GM18499 (cell line): ENCODE measurements around the gene SLC6A16.

Experiments
- ATAC-seq: cut with Tn5 transposase; IDR thresholded peaks from one replicate; pipeline ENCODE4 v1.9.1; 2021; ENCODE audit warnings: moderate number of reproducible peaks; ENCODE audit not compliant: insufficient read depth, unreplicated experiment

The SLC6A16 gene

DNA sequence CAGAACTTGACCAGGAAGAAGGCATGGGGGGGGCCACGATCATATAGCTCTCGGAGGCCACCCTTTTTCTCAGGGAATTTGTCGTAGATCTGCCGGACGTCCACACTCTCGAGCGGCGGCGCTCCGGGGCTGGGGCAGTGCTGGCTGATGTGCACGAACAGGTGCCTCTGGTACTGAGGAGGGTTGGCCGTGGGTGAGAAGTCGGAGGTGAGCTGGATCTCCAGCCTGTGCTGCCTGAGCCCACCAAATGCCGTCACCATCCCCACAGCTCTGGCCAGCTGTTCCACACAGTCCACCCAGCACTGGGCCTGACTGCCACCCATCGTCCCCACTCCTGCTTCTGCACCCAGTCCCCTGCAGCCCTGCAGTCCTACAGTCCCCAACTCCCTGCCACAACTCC lies 22.2 kb upstream of the SLC6A16 start:
- ATAC-seq, result no peak

DNA sequence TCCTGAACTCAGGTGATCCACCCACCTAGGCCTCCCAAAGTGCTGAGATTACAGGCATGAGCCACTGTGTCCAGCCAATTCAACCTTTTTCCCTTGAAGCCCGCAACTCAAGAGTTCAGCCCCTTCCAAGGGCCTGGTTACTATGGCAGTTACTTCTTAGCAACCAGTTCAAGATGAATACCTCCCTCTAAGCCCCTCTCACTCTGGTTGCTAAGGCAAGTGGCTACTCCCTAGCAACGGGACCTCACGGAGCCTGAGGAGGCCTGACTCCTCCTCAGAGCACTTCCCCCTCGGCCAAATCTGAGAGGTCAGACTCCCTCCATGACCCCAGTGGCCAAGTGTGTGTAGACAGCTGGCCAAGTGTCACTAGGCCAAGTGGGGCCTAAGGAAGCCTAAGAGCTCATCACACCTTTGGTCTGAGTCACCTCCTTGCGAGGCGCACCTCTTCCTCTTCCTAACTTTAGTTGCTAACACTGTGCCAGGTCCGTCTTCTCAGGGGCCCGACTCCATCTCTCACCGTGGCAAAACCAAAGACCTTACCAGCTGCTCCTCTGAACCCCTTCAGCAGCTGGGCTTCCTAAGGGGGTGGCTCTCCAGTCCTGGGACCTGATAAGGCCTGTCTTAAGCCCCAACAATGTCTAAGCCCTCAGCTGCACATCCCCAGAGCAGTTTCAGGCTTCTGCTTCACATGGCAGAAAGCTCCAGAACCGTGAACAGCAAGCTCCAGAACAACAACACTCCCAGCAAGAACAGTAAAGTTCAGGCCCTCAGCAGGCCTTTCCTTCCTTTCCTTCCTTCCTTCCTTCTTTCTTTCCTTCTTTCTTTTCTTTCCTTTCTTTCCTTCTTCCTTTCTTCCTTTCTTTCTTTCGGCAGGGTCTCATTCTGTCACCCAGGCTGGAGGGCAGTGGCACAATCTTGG lies 19.8 kb upstream of the SLC6A16 start:
- no peak for ATAC-seq

DNA sequence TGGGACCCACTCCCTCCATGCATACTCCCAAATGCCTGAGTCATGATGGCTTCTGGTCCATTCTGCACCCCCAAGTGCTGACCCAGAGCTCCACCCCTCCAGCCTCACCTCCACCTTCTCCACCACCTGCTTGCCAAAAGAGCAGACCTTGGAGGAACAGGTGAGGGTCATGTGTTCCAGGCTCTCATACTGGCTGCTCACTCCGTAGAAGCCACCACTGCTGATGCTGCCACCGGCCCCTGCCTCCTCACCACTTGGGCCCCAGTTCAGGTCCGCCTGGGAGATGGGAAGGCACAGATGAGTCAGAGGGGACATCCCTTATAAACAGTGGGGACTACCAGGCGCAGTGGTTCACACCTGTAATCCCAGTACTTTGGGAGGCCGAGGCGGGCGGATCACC lies 18.1 kb upstream of the SLC6A16 start:
- no peak for ATAC-seq

DNA sequence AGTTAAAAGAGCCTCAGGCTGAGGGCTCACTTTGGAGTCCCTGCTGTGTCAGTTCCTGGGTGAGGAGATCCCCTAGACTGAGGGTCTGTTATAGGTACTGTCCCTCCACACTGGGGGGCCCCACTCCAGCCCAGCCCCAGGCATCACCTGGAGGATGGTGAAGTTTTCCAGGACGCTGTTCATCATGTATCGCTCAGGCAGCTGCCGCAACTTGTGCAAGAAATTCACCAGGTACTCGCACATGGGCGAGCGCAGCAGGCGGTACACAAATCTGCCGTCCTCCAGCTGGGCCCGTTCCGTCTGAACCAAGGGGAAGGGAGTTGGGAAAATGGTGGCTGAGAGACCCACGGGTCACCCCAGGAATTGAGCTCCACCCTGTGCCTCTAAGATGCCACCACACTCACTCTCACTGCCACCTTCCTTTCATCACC lies 17.3 kb upstream of the SLC6A16 start:
- ATAC-seq, result no peak

DNA sequence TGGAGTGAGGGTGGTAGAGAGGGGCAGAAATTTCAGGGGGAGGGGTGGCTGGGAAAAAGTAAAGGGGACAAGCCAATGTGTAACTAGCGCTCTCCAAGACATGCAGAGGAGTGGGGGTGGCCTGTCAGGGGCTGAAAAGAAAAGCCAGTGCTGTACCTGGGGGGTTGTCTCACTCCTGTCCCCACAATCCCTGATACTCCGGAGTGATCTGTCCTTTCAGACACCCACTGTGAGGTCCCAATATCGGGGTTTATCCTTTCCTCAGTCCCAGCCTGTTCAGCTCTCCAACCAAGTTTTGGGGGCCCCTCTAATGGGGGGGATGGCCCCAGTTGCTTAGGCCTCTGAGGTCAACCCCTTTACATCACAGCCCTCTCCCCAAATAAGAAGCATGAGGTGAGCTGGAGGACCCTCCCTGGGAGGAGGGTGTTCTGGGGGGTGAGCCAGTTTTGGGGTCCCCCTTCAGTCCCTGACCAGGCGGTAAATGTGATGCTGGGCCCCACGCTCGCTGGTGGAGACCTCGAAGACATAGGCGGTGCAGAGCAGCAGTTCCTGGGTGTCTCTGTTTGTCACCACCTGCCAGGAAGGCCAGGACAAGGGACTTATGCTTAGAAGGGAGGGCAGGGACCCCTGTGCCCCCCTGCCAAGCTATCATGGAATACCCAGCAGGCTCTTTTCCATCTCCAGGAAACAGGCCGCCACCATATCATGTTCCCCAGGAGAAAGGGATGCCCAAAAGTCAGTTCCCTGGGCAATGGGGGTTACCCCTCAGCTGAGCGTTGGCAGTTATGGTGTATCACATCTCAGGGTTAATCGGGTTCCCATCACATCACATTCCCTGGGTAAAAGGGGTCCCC lies 16.1 kb upstream of the SLC6A16 start:
- ATAC-seq, result no peak

DNA sequence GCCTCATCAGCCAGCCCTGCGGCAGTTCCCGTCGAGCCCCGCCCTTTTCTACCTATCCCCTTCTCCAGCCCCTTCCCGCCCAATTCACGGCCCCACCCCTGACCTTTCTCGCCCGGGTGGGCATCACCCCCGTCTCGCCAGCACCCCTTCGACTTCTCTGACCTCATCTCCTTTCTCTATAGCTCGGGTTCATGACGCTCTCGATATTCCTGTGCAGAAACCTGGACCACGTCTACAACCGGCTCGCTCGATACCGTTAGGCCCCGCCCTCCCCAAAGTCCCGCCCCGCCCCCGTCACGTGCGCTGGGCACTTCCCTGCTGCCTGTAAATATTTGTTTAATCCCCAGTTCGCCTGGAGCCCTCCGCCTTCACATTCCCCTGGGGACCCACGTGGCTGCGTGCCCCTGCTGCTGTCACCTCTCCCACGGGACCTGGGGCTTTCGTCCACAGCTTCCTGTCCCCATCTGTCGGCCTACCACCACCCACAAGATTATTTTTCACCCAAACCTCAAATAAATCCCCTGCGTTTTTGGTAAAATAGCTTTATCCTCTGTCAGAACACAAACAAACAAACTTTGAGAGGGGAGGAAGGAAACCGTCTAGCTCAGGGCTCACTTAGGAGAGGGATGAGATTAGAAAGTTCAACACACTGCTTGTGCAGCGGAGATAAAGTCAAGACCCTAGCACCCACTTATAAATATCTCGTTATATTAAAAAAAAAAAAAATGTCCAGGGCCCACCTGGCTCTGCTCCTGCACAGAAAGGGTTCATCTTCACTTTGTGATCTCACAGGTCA lies 15.3 kb upstream of the SLC6A16 start:
- peak; percentile 48 for ATAC-seq

DNA sequence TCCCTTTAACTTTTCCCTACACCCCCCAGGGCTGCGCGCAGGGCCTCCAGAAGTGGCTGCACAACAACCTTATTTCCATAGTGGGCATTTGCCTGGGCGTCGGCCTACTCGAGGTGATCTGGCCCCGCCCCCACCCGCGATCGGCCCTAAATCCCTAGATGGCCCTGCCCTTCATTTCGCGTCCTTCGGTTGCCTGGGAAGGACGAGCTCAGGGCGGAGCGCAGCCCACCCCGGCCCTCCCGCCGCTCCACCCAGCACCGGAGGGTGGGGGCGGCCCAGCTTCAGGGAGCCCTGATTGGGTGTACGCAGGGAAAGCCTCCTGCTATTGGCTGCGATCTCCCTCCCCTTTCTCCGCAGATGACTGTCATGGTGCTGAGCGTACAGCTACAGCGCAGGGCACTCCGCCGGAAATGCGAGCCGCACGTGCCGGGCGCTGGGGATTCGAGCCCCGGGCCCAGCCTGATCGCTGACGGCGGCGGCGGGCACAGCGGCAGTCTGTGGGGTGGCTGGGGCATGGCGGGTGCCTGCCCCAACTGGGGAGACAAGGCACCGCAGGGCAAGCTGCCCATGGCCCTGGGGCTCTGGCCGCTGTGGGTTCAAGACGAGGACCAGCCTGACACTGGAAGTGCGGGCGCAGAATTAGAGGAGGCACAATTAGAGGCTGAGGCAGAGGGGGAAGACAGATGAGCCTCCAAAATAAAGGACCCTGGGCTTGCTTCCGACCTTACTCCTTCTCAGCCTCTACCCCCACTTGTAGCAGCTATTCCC lies 14.5 kb upstream of the SLC6A16 start:
- ATAC-seq, result no peak

DNA sequence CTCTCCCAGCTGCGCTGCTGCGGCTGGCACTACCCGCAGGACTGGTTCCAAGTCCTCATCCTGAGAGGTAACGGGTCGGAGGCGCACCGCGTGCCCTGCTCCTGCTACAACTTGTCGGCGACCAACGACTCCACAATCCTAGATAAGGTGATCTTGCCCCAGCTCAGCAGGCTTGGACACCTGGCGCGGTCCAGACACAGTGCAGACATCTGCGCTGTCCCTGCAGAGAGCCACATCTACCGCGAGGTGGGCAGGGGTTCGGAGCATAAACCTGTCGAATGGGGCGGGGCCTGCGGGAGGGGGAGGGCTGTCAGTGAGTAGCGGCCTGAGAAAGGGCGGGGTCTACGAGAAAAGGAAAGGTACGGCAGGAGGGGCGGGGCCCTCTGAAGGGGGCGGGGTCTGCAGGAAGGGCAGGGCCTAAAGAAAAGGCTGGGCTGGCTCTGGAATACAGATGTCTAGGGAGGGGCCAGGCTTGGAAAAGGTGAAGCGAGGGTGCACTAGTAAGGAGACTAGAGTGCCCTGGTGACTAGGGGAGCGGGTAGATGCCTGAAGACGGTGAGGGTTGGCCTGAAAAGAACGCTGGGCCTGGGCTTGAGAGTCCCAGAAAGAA lies 13.8 kb upstream of the SLC6A16 start:
- ATAC-seq, result no peak

DNA sequence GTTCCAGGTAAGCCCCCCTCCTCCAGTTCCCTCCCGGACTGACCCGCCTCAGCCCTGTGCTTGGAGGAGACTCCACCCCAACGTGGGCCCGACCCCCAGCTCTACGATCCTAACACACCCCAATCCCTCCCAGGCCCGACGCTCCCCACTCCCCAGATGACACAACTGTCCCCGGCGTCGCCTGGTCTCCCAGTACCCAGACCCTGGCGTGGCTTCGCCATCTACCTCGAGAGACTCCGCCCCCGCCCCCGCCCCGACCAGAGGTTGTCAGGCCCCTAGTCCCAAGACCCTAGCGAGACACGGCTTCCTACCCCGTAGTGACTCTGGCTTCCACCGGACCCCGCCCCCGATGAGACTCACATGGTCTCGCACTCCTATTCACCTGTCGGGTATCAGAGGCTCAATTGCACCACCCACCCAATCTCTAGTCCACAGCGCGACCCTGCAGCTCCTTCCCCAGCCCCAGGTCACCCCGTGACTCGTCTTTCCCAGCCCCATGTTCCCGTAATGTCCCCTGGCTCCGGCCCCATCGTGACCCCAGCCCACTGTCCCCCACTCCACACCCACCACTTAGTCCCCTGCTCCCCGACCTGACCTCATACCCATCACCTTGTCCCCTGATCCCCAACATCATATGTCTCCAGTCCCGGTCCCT lies 13.2 kb upstream of the SLC6A16 start:
- no peak for ATAC-seq

DNA sequence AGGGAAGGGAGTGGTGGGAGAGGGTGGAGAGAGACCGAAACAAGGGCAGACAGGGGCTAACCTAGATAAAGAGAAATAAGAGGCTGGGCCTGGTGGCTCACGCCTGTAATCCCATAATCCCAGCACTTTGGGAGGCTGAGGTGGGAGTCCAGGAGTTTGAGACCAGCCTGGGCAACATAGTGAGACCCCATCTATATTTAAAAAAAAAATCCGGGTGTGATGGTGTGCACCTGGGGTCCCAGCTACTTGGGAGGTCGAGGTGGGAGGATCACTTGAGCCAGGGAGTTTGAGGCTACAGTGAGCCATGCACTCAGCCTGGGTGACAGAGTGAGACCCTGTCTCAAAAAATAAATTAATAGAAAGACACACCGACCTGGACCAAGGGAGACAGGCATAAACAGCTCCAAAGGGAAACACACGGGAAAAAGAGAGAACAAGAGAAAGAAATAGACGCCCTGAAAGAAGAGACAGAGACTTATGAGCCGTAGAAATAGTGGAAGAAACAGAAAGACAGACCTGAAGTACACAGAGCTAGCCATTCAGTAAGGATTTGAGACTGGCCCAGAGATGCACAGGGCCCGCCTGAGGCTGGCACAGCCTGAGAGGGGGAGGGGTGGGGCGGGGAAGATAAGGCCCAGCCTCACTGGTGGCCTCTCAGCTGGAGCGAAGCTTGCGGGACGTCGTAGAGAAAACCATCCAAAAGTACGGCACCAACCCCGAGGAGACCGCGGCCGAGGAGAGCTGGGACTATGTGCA lies 12.5 kb upstream of the SLC6A16 start:
- no peak for ATAC-seq

DNA sequence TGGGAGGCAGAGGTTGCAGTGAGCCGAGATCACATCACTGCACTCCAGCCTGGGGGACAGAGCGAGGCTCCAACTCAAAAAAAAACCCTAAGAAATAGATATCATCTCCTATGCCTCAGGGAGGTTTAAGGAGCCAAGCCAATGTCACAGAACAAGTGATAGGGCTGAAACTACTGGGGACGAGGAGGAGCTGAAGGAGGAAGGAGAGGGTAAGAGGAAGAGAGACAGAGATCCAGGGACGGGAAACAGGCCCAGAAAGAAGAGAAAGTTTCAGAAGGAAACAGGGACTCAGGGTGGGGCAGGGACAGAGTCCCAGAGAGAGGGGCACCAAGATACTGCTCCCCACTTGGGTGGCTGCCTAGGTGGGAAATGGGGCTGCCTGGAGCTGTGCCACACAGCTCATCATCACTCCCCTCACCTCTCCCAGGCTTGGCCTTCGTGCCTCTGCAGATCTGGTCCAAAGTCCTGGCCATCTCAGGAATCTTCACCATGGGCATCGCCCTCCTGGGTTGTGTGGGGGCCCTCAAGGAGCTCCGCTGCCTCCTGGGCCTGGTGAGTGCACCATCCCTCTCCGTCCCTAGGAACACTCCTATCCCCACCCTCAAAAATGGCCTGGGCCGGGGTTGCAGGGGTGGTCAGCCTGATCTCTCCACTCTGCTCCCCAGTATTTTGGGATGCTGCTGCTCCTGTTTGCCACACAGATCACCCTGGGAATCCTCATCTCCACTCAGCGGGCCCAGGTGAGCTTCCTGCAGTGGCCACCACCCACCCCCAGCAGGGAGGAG lies 11.7 kb upstream of the SLC6A16 start:
- no peak for ATAC-seq

DNA sequence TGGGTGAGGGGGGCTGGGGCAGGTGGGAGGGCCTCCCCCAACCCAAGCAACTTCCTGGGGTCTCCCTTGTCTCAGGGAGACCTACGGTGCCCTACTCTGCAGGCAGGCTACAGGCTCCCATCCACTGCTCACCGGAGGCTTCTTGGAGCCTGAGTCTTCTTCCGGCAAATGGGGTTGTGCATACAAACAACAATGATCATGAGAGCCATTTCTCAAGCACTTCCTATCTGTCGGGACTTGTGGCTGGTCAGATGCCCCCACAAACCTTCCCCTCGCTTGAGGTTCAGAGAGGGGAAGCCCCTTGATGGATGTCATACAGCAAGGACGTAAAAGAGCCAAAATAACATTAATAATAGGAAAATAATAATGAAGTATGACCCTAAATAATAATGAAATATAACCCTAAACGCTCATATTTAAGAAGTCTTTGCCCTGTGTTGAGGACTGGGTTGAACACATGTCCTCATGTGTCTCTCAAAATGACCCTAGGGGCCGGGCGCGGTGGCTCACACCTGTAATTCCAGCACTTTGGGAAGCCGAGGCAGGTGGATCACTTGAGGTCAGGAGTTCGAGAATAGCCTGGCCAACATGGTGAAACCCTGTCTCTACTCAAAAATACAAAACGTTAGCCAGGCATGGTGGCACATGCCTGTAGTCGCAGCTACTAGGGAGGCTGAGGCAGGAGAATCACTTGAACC lies 10.9 kb upstream of the SLC6A16 start:
- no peak for ATAC-seq

DNA sequence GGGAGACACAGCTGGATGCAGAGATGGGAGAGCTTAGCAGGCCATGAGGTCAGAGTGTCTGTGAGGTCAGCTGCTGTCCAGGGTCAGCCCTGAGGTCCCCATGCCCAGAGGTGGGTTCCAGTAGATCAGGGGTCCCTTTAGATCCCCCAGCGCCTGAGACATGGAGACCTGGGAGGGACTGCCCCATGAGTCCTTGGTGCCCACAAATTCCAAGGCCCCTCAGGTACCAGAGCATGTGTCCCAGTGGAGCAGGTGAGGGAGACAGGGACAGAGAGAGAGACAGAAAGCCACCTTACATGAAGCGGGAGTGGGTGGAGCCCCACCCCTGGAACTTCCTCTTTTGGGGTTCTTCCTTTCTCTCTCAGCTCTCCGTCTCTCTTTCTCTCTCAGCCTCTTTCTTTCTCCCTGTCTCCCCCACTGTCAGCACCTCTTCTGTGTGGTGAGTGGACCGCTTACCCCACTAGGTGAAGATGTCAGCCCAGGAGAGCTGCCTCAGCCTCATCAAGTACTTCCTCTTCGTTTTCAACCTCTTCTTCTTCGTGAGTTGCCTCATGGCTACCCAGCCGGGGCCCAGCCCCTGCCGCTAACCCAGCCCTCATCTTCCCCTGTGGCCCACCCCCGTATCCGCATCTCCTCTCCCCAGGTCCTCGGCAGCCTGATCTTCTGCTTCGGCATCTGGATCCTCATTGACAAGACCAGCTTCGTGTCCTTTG lies 10.2 kb upstream of the SLC6A16 start, which contains the start of gene CD37:
Gene CD37, plus strand, starts transcription at position 336 of the 713 bp plus-strand sequence. Its CDS starts 135 bp downstream, at position 471.
- ATAC-seq, result no peak

DNA sequence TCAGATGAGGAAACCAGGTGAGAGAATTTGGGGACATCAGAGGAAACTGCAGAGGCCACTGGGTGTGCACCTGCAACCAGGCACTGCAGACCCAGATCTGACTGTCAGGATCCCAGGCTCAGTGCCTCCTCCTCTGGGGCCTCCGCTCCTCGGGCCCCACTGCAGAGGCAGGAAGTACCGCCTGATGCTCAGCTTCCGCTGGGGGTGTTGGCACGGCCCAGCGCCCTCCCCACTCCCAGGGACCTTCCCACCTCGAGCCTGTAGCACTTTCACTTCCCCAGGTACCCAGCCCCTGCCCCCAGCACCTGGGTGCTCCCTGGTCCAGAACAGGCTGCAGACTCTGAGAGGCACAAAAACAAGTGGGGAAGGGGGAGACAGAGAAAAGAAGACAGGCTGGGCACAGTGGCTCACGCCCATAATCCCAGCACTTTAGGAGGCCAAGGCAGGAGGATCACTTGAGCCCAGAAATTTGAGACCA lies 8.9 kb upstream of the SLC6A16 start:
- no peak for ATAC-seq

DNA sequence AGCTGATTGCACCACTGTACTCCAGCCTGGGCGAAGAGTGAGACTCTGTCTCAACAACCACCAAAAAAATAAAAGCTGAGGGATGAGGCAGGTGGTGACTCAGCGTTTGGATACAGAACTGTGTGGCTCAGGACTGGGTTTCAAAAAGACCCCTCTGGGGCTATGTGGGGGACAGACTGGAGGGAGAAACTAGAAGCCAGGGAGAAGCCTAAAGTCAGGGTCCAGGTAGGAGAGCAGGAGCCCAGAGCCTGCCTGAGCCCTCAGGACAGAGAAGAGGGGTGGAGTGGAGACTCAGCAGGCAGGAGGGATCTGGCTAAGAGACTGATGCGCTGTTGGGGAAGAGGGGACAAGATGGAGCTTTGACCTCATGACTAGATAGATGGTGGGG lies 8.4 kb upstream of the SLC6A16 start:
- no peak for ATAC-seq
